Upper lobe of left lung (tissue), 4 donors: ENCODE measurements around the gene SLC22A17.

Experiments
- POLR2A ChIP-seq, 4 donors: fragments of 450-650 bp; IDR thresholded peaks; one replicate each; pipeline ENCODE4 v1.5.1; 2016 to 2017; ENCODE audit warnings: antibody characterized with exemption in 4 of 4, mild to moderate bottlenecking in 2 of 4
- POLR2AphosphoS5 ChIP-seq, 2 donors: sonication (generic); formaldehyde crosslinking; IDR thresholded peaks; one replicate each; pipeline ENCODE4 v1.5.1; 2017; ENCODE audit warnings: antibody characterized with exemption in 2 of 2
- TF ChIP-seq, protein P1 (sequence below), 6 experiments: fragments of 450-650 bp in 4 of 6; fragments of 200-600 bp in 2 of 6; sonication (generic) in 2 of 6; IDR thresholded peaks; one replicate each; pipeline ENCODE4 v1.5.1; 2016 to 2019; ENCODE audit warnings: antibody characterized with exemption in 6 of 6

DNA sequence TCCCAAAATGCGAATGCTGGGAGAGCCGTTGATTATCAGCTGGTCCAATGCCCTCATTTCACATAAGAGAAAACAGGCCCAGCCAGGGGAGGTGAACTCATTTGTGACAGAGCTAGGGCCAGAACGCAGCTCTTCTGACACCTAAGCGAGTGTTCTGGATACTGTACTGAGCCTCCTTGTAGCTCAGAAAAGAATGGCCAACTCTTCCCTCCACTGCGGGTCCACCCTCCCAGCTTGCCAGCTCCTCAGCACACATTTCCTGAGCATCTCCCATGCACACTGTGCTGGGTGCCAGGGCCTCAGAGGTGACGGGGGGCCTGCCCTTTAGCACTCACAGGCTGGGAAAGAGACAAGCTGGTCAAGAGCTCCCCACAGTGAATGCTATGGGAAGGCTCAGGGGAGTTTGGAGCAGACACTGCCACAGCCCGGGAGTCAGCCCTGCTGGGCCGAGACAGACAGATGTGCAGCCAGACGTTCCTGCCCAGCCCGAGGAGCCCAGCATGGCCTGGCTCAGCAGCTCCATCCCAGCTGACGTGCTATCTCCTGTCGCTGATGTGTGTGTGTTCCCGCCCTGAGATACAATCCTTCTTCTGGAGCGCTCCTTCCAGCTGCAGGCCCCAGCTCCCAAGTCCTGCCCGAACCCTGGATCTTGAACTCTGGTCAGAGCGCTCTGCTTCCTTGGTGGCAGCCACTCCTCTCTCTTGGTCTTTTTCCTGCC lies 27.7 kb upstream of the SLC22A17 start:
- no peak for TF ChIP-seq POLR2A (IDR thresholded peaks at IDR 0.05)
- TF ChIP-seq, protein P1, sequence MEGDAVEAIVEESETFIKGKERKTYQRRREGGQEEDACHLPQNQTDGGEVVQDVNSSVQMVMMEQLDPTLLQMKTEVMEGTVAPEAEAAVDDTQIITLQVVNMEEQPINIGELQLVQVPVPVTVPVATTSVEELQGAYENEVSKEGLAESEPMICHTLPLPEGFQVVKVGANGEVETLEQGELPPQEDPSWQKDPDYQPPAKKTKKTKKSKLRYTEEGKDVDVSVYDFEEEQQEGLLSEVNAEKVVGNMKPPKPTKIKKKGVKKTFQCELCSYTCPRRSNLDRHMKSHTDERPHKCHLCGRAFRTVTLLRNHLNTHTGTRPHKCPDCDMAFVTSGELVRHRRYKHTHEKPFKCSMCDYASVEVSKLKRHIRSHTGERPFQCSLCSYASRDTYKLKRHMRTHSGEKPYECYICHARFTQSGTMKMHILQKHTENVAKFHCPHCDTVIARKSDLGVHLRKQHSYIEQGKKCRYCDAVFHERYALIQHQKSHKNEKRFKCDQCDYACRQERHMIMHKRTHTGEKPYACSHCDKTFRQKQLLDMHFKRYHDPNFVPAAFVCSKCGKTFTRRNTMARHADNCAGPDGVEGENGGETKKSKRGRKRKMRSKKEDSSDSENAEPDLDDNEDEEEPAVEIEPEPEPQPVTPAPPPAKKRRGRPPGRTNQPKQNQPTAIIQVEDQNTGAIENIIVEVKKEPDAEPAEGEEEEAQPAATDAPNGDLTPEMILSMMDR (IDR thresholded peaks at IDR 0.05) = peak in 1 of 6 experiments; percentile 17
- TF ChIP-seq POLR2AphosphoS5 (IDR thresholded peaks at IDR 0.05) = no peak
